Left ventricle myocardium inferior (tissue), 1 donor: ENCODE data around the gene ATXN7L3. TPM values are rescaled to one million over a fixed set of nuclear protein-coding genes. Genes with fewer than 3 reads are reported as not detected.
A peak's percentile ranks its signal among the peaks of the same experiment; 100 is the strongest.

Experiments used
- DNase-seq: peaks from one replicate; pipeline ENCODE4 v3.0.0-alpha.2; 2020
- H3K27ac ChIP-seq: fragments of 200-600 bp; replicated peaks from 2 replicates; pipeline ENCODE4 v1.8.0; 2021
- H3K27me3 ChIP-seq: fragments of 200-600 bp; 2 replicates; pipeline ENCODE4 v1.8.0; 2021; ENCODE audit warnings: low read depth
- H3K36me3 ChIP-seq: fragments of 200-600 bp; 2 replicates; pipeline ENCODE4 v1.8.0; 2021
- H3K4me1 ChIP-seq: fragments of 200-600 bp; 2 replicates; pipeline ENCODE4 v1.8.0; 2021
- H3K4me3 ChIP-seq: fragments of 200-600 bp; 2 replicates; pipeline ENCODE4 v1.8.0; 2021; ENCODE audit warnings: mild to moderate bottlenecking, moderate library complexity
- H3K9me3 ChIP-seq: fragments of 200-600 bp; replicated peaks from 2 replicates; pipeline ENCODE4 v1.8.0; 2021
- CTCF ChIP-seq: fragments of 200-600 bp; IDR thresholded peaks from 2 replicates; pipeline ENCODE4 v1.8.0; 2021; ENCODE audit warnings: antibody characterized with exemption, mild to moderate bottlenecking, borderline replicate concordance
- intact Hi-C: fragments of 100-400 bp; cut with micrococcal nuclease; formaldehyde crosslinking; loops from one replicate; pipeline ENCODE4 v1.11.0; 2022
- total RNA-seq: library from RNA; stranded (reverse); fragmentation: NEBNext Ultra II Directional; extraction: Animal tissue kit (Norgen Biotek cat#: 25700); gene quantifications from one replicate; pipeline ENCODE4 v1.2.1, GENCODE V29; 2021
- donor health status: DM: no; HTN: yes; CAD: no; lungs with severe emphysema.

ATXN7L3 gene
- total RNA-seq, 1 donor from 2014 or later = 28.7 TPM

- Histone ChIP-seq H3K27ac (peak overlapping the region; percentile 91), H3K4me3 (peak overlapping the region; percentile 68), H3K9me3 (no peaks in the 10 kb centered on the region), H3K36me3 (no peaks in the 10 kb centered on the region), H3K4me1 (peaks cover 42% of the 10 kb centered on the region), H3K27me3 (no peaks in the 10 kb centered on the region)
- DNase-seq = no peak
- intact Hi-C loops = no loop called here
- no peak for TF ChIP-seq CTCF
Measured at GRCh38 chr17:44170135-44170498, 29.6 kb downstream of the ATXN7L3 start.

GRCh38 chr17:44167181-44167861, 32.4 kb downstream of the ATXN7L3 start:
- no peak for DNase-seq
- Histone ChIP-seq H3K9me3 (no peaks in the 10 kb centered on the region), H3K4me3 (no peak overlapping the region), H3K36me3 (no peaks in the 10 kb centered on the region), H3K27me3 (no peaks in the 10 kb centered on the region), H3K4me1 (peaks cover 40% of the 10 kb centered on the region), H3K27ac (peak overlapping the region; percentile 71)
- intact Hi-C loops = no loop called here
- no peak for TF ChIP-seq CTCF

- H3K9me3 ChIP-seq = no peaks in the 10 kb centered on the region
- no peak for TF ChIP-seq CTCF
- no peak overlapping the region for H3K4me3 ChIP-seq
- no peaks in the 10 kb centered on the region for H3K27me3 ChIP-seq
- no peak overlapping the region for H3K27ac ChIP-seq
- no peak for DNase-seq
- no peaks in the 10 kb centered on the region for H3K36me3 ChIP-seq
- intact Hi-C loops = no loop called here
- peaks cover 14% of the 10 kb centered on the region for H3K4me1 ChIP-seq
Measured at GRCh38 chr17:44164476-44164875, 35.2 kb downstream of the ATXN7L3 start.

- TF ChIP-seq CTCF = no peak
- Histone ChIP-seq H3K27me3 (no peaks in the 10 kb centered on the region), H3K4me1 (no peaks in the 10 kb centered on the region), H3K9me3 (no peaks in the 10 kb centered on the region), H3K27ac (no peak overlapping the region), H3K4me3 (no peak overlapping the region), H3K36me3 (no peaks in the 10 kb centered on the region)
- DNase-seq = no peak
- intact Hi-C loops = no loop called here
Measured at GRCh38 chr17:44159519-44160210, 40.0 kb downstream of the ATXN7L3 start.

GRCh38 chr17:44155488-44155887, 44.2 kb downstream of the ATXN7L3 start:
- Histone ChIP-seq H3K27ac (no peak overlapping the region), H3K4me3 (no peak overlapping the region), H3K4me1 (no peaks in the 10 kb centered on the region), H3K36me3 (no peaks in the 10 kb centered on the region), H3K27me3 (no peaks in the 10 kb centered on the region), H3K9me3 (no peaks in the 10 kb centered on the region)
- no peak for DNase-seq
- TF ChIP-seq CTCF = no peak
- intact Hi-C loops = no loop called here
